Adipocyte (in vitro differentiated cells): ENCODE measurements around the gene HRH1.
"Not testable (repeated sequence)": the region's sequence is repeated elsewhere in the genome, so short reads cannot be mapped to it uniquely, and the experiment has no call there.

Experiments used
- DNase-seq: peaks from one replicate; pipeline ENCODE4 v3.0.0-alpha.2; 2015; ENCODE audit warnings: low read depth
- H3K27me3 ChIP-seq: replicated peaks from 2 replicates; pipeline ENCODE4 v1.7.0; 2013; ENCODE audit warnings: mild to moderate bottlenecking, low read length, moderate library complexity; ENCODE audit not compliant: control insufficient read depth, insufficient read depth
- H3K36me3 ChIP-seq: 2 replicates; pipeline ENCODE4 v1.7.0; 2013; ENCODE audit warnings: low read length, mild to moderate bottlenecking, moderate library complexity; ENCODE audit not compliant: control insufficient read depth, insufficient read depth, severe bottlenecking
- H3K4me1 ChIP-seq: 2 replicates; pipeline ENCODE4 v1.7.0; 2013; ENCODE audit warnings: mild to moderate bottlenecking, low read length, moderate library complexity; ENCODE audit not compliant: control insufficient read depth, insufficient read depth
- H3K4me3 ChIP-seq: 2 replicates; pipeline ENCODE4 v1.7.0; 2013; ENCODE audit warnings: mild to moderate bottlenecking, low read length, moderate library complexity
- H3K9ac ChIP-seq: 2 replicates; pipeline ENCODE4 v1.7.0; 2013; ENCODE audit warnings: mild to moderate bottlenecking, low read length, moderate library complexity
- H3K9me3 ChIP-seq: 2 replicates; pipeline ENCODE4 v1.7.0; 2013; ENCODE audit warnings: mild to moderate bottlenecking, low read length, moderate library complexity; ENCODE audit not compliant: control insufficient read depth

HRH1 gene

GRCh38 chr3:11198070-11198469 is 43.8 kb downstream of the HRH1 start:
- Histone ChIP-seq H3K4me3 (no peak overlapping the region), H3K9me3 (no peaks in the 10 kb centered on the region), H3K36me3 (no peaks in the 10 kb centered on the region), H3K27me3 (no peaks in the 10 kb centered on the region), H3K4me1 (peaks cover 25% of the 10 kb centered on the region), H3K9ac (no peak overlapping the region)
- DNase-seq = no peak

- no peak for DNase-seq
- H3K27me3 ChIP-seq = no peaks in the 10 kb centered on the region
These were observed 44.2 kb downstream of the HRH1 start for GRCh38 chr3:11198495-11198894.

DNA sequence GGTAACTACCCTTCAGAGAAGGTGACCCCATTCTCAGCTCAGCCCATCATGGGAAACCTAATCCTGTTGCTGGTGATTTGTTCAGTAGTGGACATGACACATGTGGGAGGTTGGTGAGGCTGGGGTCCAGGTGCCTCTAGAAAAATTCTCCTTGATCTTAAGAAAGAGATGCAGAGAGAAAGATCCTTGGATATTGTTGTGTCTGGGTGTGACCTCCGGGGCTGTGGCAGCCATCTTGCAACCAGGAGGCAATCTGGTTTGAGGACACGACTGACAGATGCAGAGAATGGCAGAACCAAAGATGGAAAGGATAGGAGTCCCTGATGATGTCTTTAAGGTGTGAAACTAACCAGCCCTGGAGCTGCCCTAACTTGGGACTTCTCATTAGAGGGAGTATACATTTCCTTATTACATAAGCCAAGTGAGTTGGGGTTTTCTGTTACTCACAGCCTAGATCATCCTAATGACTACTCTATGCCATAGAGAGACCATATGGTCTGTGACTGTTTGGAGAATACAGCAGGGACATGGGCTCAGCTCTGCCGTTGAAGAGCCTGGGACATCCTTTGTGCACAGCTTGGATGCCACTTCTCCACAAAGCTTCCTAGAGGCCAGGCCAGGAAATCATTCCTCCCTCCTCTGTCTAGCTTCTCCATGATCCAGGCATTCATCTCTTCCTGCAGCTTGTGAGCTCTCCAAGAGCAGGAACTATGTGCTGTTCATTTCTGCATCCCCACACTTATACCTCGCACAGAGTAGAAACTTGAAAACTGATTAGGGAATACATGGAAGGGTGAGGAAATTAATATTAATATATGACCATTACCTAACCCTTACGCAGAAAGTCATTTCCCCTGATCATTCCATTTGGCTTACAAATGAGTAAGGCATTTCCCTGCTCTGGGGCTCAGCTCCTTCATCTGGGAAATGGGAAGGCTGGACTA is 45.9 kb downstream of the HRH1 start:
- no peak overlapping the region for H3K4me3 ChIP-seq
- H3K9ac ChIP-seq = no peak overlapping the region
- H3K27me3 ChIP-seq = no peaks in the 10 kb centered on the region
- DNase-seq = no peak
- no peaks in the 10 kb centered on the region for H3K36me3 ChIP-seq
- H3K9me3 ChIP-seq = no peaks in the 10 kb centered on the region
- H3K4me1 ChIP-seq = peaks cover 24% of the 10 kb centered on the region

More at GRCh38 chr3:11198495-11198894, 44.2 kb downstream of the HRH1 start:
- Histone ChIP-seq H3K4me1 (peaks cover 25% of the 10 kb centered on the region), H3K4me3 (no peak overlapping the region), H3K9ac (no peak overlapping the region), H3K9me3 (no peaks in the 10 kb centered on the region), H3K36me3 (no peaks in the 10 kb centered on the region)

DNA sequence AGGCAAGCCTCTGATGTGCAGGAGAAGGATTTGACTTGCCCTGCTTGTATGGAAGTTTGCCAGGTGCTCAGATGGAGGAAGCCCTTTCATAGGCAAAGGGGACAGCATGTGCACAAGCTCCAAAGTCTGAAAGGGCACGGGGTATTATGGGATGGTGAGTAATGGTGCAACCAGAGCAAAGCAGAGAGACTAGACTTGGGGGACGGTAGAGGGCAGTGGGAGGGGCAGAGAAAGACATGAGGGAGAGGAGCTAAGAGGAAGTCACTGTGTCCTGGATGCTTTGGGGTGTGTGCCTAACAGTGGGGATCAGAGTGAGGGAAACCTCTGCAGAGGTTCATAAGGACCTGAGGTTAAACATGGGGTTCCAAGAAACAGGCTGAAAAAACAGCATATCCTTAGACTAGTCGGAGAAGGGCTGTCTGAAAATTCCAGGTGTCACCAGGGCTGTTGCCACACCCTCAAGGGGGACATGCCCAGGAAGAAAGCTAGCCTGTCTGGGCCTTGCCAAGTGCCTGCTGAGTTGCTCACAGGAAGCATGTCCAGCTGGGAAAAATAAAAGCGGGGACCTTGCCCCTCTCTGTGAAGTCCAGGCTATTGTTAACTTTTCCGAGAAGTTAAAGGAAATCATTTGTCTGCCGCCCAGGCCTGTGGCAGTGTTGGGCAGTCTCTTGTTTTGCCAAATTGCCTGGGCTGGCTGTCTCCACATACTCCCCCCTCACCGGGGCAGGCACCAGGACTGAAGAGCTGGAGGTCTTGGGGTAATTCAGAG is 47.1 kb downstream of the HRH1 start:
- H3K9me3 ChIP-seq = no peaks in the 10 kb centered on the region
- no peak for DNase-seq
- H3K4me3 ChIP-seq = no peak overlapping the region
- H3K9ac ChIP-seq = no peak overlapping the region
- H3K36me3 ChIP-seq = no peaks in the 10 kb centered on the region
- no peaks in the 10 kb centered on the region for H3K27me3 ChIP-seq
- peaks cover 11% of the 10 kb centered on the region for H3K4me1 ChIP-seq

DNA sequence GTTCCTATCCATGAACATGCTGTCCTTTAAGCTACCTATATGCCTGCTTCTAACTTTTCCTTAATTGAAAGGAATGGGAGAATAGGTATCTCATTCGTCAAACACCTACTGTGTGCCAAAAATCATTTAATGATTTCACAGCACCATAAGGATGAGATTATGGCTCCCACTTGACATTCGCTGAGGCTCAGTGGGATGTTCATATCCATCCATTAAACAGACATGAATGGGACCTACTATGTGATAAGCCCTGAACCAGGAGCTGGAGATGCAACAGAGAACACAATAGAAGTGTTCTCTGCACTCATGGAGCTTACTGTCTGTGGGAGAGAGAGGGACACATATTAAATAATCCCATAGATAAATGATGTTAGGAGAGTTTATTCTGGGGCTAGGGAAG is 49.7 kb downstream of the HRH1 start:
- no peak for DNase-seq
- Histone ChIP-seq H3K4me3 (no peak overlapping the region), H3K9ac (no peak overlapping the region), H3K9me3 (no peaks in the 10 kb centered on the region), H3K36me3 (no peaks in the 10 kb centered on the region), H3K4me1 (peaks cover 13% of the 10 kb centered on the region), H3K27me3 (no peaks in the 10 kb centered on the region)

DNA sequence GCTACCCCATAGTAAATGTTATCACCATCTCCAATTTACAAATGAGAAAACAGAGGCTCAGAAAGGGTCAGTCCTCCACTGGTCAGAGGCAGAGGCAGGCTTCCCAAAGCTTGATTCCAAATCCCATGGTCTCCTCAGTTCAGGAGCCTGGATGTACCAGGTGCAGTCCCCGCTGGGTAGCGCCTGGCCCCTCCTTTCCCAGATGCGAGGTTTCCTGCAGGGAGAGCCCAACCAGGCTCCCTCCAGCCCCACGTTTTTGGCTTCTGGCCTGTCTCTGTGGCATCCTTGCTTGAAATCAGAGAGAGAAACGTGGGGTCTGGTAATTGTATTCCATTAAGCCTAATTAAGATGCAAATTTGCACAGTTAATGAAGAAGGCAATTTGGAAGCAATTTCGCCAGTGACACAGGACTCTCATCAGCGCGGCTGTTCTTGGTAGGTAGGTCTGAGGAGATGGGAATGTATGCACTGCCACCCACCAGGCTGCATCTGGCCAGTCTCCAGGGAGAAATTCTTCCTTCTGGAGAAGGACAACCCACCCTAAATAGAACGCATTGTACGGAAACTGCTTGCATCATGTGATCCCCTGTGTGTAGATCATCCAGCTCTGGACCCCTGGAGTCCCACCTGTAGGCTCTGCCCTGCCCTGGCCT is 50.5 kb downstream of the HRH1 start:
- Histone ChIP-seq H3K9me3 (no peaks in the 10 kb centered on the region), H3K9ac (no peak overlapping the region), H3K4me1 (peaks cover 13% of the 10 kb centered on the region), H3K36me3 (no peaks in the 10 kb centered on the region), H3K4me3 (no peak overlapping the region), H3K27me3 (no peaks in the 10 kb centered on the region)
- no peak for DNase-seq

GRCh38 chr3:11205881-11206280 is 51.6 kb downstream of the HRH1 start:
- not testable (repeated sequence) for H3K4me3 ChIP-seq, H3K27me3 ChIP-seq, H3K36me3 ChIP-seq, H3K9me3 ChIP-seq, H3K9ac ChIP-seq
- peak; percentile 65 for DNase-seq
- H3K4me1 ChIP-seq = peaks cover 13% of the 10 kb centered on the region

DNA sequence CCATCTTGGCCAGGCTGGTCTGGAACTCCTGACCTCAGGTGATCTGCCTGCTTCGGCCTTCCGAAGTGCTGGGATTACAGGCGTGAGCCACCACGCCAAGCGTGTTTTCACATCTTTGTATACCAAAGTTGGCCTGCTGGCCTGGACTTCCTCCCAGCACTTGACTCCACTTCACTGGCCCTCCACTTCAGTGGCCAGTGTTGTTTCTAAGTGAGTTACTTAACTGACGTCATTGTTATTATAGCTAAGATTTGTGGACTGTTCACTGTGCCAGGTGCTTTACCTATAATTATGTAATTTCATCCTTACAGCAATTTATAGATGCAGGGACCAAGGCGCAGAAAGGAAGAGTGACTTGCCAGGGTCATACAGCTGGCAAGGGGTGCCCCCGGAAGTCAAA is 52.0 kb downstream of the HRH1 start:
- Histone ChIP-seq H3K36me3 (no peaks in the 10 kb centered on the region), H3K9ac (no peak overlapping the region), H3K4me3 (no peak overlapping the region), H3K9me3 (no peaks in the 10 kb centered on the region), H3K4me1 (peaks cover 18% of the 10 kb centered on the region), H3K27me3 (no peaks in the 10 kb centered on the region)
- no peak for DNase-seq

- DNase-seq = no peak
- Histone ChIP-seq H3K27me3 (no peaks in the 10 kb centered on the region), H3K9me3 (no peaks in the 10 kb centered on the region), H3K36me3 (no peaks in the 10 kb centered on the region), H3K9ac (no peak overlapping the region), H3K4me1 (peaks cover 24% of the 10 kb centered on the region), H3K4me3 (no peak overlapping the region)
These were observed 52.7 kb downstream of the HRH1 start for GRCh38 chr3:11206953-11207352.

GRCh38 chr3:11211531-11212298 is 57.4 kb downstream of the HRH1 start:
- peak; percentile 23 for DNase-seq
- peaks cover 31% of the 10 kb centered on the region for H3K4me1 ChIP-seq
- H3K36me3 ChIP-seq = no peaks in the 10 kb centered on the region

GRCh38 chr3:11212299-11212608 is 58.0 kb downstream of the HRH1 start:
- DNase-seq = peak; percentile 66
- Histone ChIP-seq H3K27me3 (no peaks in the 10 kb centered on the region), H3K4me3 (no peak overlapping the region), H3K9me3 (no peaks in the 10 kb centered on the region), H3K4me1 (peaks cover 31% of the 10 kb centered on the region), H3K9ac (no peak overlapping the region), H3K36me3 (no peaks in the 10 kb centered on the region)

More at GRCh38 chr3:11211531-11212298, 57.4 kb downstream of the HRH1 start:
- Histone ChIP-seq H3K9me3 (no peaks in the 10 kb centered on the region), H3K4me3 (no peak overlapping the region), H3K27me3 (no peaks in the 10 kb centered on the region), H3K9ac (no peak overlapping the region)
